Mesendoderm (in vitro differentiated cells): ENCODE results near the gene CCNH.
A peak's percentile ranks its signal among the peaks of the same experiment; 100 is the strongest.

Source experiments
- DNase-seq: peaks from one replicate; pipeline ENCODE4 v3.0.0; 2013
- H2AK5ac ChIP-seq: 2 replicates; pipeline ENCODE4 v1.6.1; 2013; ENCODE audit warnings: low read length, inconsistent platforms
- H2BK120ac ChIP-seq: 2 replicates; pipeline ENCODE4 v1.6.1; 2013; ENCODE audit warnings: low read depth, mild to moderate bottlenecking, low read length, moderate library complexity, mixed read lengths
- H2BK15ac ChIP-seq: replicated peaks from 2 replicates; pipeline ENCODE4 v1.6.1; 2013; ENCODE audit warnings: low read depth, mild to moderate bottlenecking, moderate library complexity
- H2BK5ac ChIP-seq: 2 replicates; pipeline ENCODE4 v1.6.1; 2013; ENCODE audit warnings: low read length, inconsistent platforms
- H3K18ac ChIP-seq: 2 replicates; pipeline ENCODE4 v1.6.1; 2013; ENCODE audit warnings: mild to moderate bottlenecking, low read length, mixed read lengths
- H3K23ac ChIP-seq: one replicate; pipeline ENCODE4 v1.6.1; 2013; ENCODE audit warnings: low read length
- H3K27ac ChIP-seq: 2 replicates; pipeline ENCODE4 v1.5.1; 2013; ENCODE audit warnings: low read depth, mild to moderate bottlenecking, inconsistent platforms, low read length, moderate library complexity
- H3K27me3 ChIP-seq: 2 replicates; pipeline ENCODE4 v1.6.1; 2013; ENCODE audit warnings: low read length, control low read depth, mild to moderate bottlenecking, inconsistent platforms; ENCODE audit not compliant: insufficient read depth, poor library complexity
- H3K36me3 ChIP-seq: 2 replicates; pipeline ENCODE4 v1.6.1; 2013; ENCODE audit warnings: low read length, inconsistent platforms; ENCODE audit not compliant: control insufficient read depth, insufficient read depth
- H3K4ac ChIP-seq: one replicate; pipeline ENCODE4 v1.6.1; 2013; ENCODE audit warnings: low read depth, mild to moderate bottlenecking, low read length, moderate library complexity
- H3K4me1 ChIP-seq: 2 replicates; pipeline ENCODE4 v1.6.1; 2013; ENCODE audit warnings: low read depth, low read length, inconsistent platforms; ENCODE audit not compliant: control insufficient read depth
- H3K4me2 ChIP-seq: 2 replicates; pipeline ENCODE4 v1.6.1; 2013; ENCODE audit warnings: low read length
- H3K4me3 ChIP-seq: 2 replicates; pipeline ENCODE4 v1.5.1; 2013; ENCODE audit warnings: mild to moderate bottlenecking, low read length
- H3K56ac ChIP-seq: one replicate; pipeline ENCODE4 v1.6.1; 2013; ENCODE audit warnings: low read length
- H3K79me1 ChIP-seq: 2 replicates; pipeline ENCODE4 v1.6.1; 2013; ENCODE audit warnings: low read length, inconsistent platforms
- H3K79me2 ChIP-seq: 2 replicates; pipeline ENCODE4 v1.6.1; 2013; ENCODE audit warnings: mild to moderate bottlenecking, low read length; ENCODE audit not compliant: control insufficient read depth, insufficient read depth
- H3K9ac ChIP-seq: 2 replicates; pipeline ENCODE4 v1.6.1; 2013; ENCODE audit warnings: low read length, inconsistent platforms
- H4K5ac ChIP-seq: one replicate; pipeline ENCODE4 v1.6.1; 2013; ENCODE audit warnings: low read length
- H4K8ac ChIP-seq: one replicate; pipeline ENCODE4 v1.6.1; 2013; ENCODE audit warnings: low read depth, mild to moderate bottlenecking, control low read depth, low read length, moderate library complexity
- WGBS: extraction: QIAGEN DNeasy Blood & Tissue Kit; methylation state at CpG from one replicate; pipeline ENCODE4 v1.1.7; 2013; ENCODE audit warnings: low lambda C conversion rate, missing lambda C conversion rate; ENCODE audit not compliant: insufficient coverage; ENCODE audit errors: extremely low coverage; 5-methylcytosine and 5-hydroxymethylcytosine counted together

The CCNH gene

GRCh38 chr5:87389296-87390034 lies 23.3 kb downstream of the CCNH start:
- no peaks in the 10 kb centered on the region for H3K79me1 ChIP-seq
- no peak overlapping the region for H3K18ac ChIP-seq
- H3K79me2 ChIP-seq, result no peaks in the 10 kb centered on the region
- H3K4me1 ChIP-seq, result no peaks in the 10 kb centered on the region
- H2BK15ac ChIP-seq, result no peak overlapping the region
- H3K4me3 ChIP-seq, result no peak overlapping the region
- no peak overlapping the region for H3K9ac ChIP-seq
- no peak overlapping the region for H3K4ac ChIP-seq
- WGBS, result no CpG with 5 or more reads among the region's 14 CpGs
- H3K36me3 ChIP-seq, result peaks cover 3% of the 10 kb centered on the region
- no peak overlapping the region for H3K27ac ChIP-seq
- DNase-seq, result no peak
- H4K5ac ChIP-seq, result no peak overlapping the region
- H3K27me3 ChIP-seq, result no peaks in the 10 kb centered on the region
- no peak overlapping the region for H3K23ac ChIP-seq
- no peak overlapping the region for H2BK120ac ChIP-seq
- H4K8ac ChIP-seq, result no peak overlapping the region
- no peak overlapping the region for H3K4me2 ChIP-seq
- no peak overlapping the region for H2AK5ac ChIP-seq
- no peak overlapping the region for H3K56ac ChIP-seq
- no peak overlapping the region for H2BK5ac ChIP-seq

GRCh38 chr5:87388129-87388528 lies 24.6 kb downstream of the CCNH start:
- Histone ChIP-seq H3K23ac (no peak overlapping the region), H3K27ac (no peak overlapping the region), H3K4me2 (no peak overlapping the region), H3K4me3 (no peak overlapping the region), H3K56ac (no peak overlapping the region), H3K79me1 (no peaks in the 10 kb centered on the region), H3K27me3 (no peaks in the 10 kb centered on the region), H3K79me2 (no peaks in the 10 kb centered on the region), H2BK5ac (no peak overlapping the region), H2BK120ac (no peak overlapping the region), H3K4ac (no peak overlapping the region), H3K9ac (no peak overlapping the region), H2AK5ac (no peak overlapping the region), H4K8ac (no peak overlapping the region), H3K36me3 (peaks cover 3% of the 10 kb centered on the region), H4K5ac (no peak overlapping the region), H3K18ac (no peak overlapping the region), H3K4me1 (no peaks in the 10 kb centered on the region), H2BK15ac (no peak overlapping the region)
- no peak for DNase-seq
- WGBS, result no CpG with 5 or more reads among the region's 2 CpGs

- no peak overlapping the region for H2BK120ac ChIP-seq
- H3K23ac ChIP-seq, result no peak overlapping the region
- H3K18ac ChIP-seq, result no peak overlapping the region
- DNase-seq, result peak; percentile 4
- no peak overlapping the region for H2BK15ac ChIP-seq
- no peak overlapping the region for H3K4me2 ChIP-seq
- H3K79me2 ChIP-seq, result no peaks in the 10 kb centered on the region
- no peak overlapping the region for H3K27ac ChIP-seq
- no peak overlapping the region for H3K9ac ChIP-seq
- no peak overlapping the region for H4K5ac ChIP-seq
- H3K4ac ChIP-seq, result no peak overlapping the region
- H3K56ac ChIP-seq, result no peak overlapping the region
- no peak overlapping the region for H2AK5ac ChIP-seq
- H3K36me3 ChIP-seq, result peaks cover 1% of the 10 kb centered on the region
- no peaks in the 10 kb centered on the region for H3K27me3 ChIP-seq
- no peak overlapping the region for H4K8ac ChIP-seq
- no peaks in the 10 kb centered on the region for H3K79me1 ChIP-seq
- H3K4me1 ChIP-seq, result no peaks in the 10 kb centered on the region
- no peak overlapping the region for H3K4me3 ChIP-seq
- no CpG with 5 or more reads among the region's 2 CpGs for WGBS
- H2BK5ac ChIP-seq, result no peak overlapping the region
These were observed 26.9 kb downstream of the CCNH start for GRCh38 chr5:87385802-87386201.

GRCh38 chr5:87383216-87383615 lies 29.5 kb downstream of the CCNH start:
- no peaks in the 10 kb centered on the region for H3K36me3 ChIP-seq
- H3K56ac ChIP-seq, result no peak overlapping the region
- no peak overlapping the region for H3K4me3 ChIP-seq
- no peak overlapping the region for H4K8ac ChIP-seq
- H2BK5ac ChIP-seq, result no peak overlapping the region
- no peaks in the 10 kb centered on the region for H3K4me1 ChIP-seq
- no peak overlapping the region for H3K23ac ChIP-seq
- no peaks in the 10 kb centered on the region for H3K79me2 ChIP-seq
- no peak overlapping the region for H3K9ac ChIP-seq
- no peak for DNase-seq
- no peaks in the 10 kb centered on the region for H3K27me3 ChIP-seq
- no peak overlapping the region for H3K4me2 ChIP-seq
- no peak overlapping the region for H3K27ac ChIP-seq
- no peak overlapping the region for H3K18ac ChIP-seq
- no peak overlapping the region for H2BK15ac ChIP-seq
- no peak overlapping the region for H3K4ac ChIP-seq
- H2BK120ac ChIP-seq, result no peak overlapping the region
- no peak overlapping the region for H4K5ac ChIP-seq
- no peaks in the 10 kb centered on the region for H3K79me1 ChIP-seq
- H2AK5ac ChIP-seq, result no peak overlapping the region
- no CpG with 5 or more reads among the region's 1 CpG for WGBS

GRCh38 chr5:87382224-87382623 lies 30.5 kb downstream of the CCNH start:
- no peak overlapping the region for H3K9ac ChIP-seq
- H3K23ac ChIP-seq, result no peak overlapping the region
- H4K8ac ChIP-seq, result no peak overlapping the region
- H3K27me3 ChIP-seq, result no peaks in the 10 kb centered on the region
- no peaks in the 10 kb centered on the region for H3K36me3 ChIP-seq
- no peak overlapping the region for H2BK120ac ChIP-seq
- H2BK15ac ChIP-seq, result no peak overlapping the region
- H3K4me1 ChIP-seq, result no peaks in the 10 kb centered on the region
- no peak overlapping the region for H2BK5ac ChIP-seq
- no peak overlapping the region for H3K4ac ChIP-seq
- WGBS, result no CpG with 5 or more reads among the region's 1 CpG
- H3K4me2 ChIP-seq, result no peak overlapping the region
- no peaks in the 10 kb centered on the region for H3K79me1 ChIP-seq
- no peak overlapping the region for H3K27ac ChIP-seq
- no peak overlapping the region for H2AK5ac ChIP-seq
- H3K79me2 ChIP-seq, result no peaks in the 10 kb centered on the region
- H3K18ac ChIP-seq, result no peak overlapping the region
- no peak overlapping the region for H3K56ac ChIP-seq
- H3K4me3 ChIP-seq, result no peak overlapping the region
- DNase-seq, result no peak
- no peak overlapping the region for H4K5ac ChIP-seq

- Histone ChIP-seq H3K9ac (no peak overlapping the region), H3K4me1 (no peaks in the 10 kb centered on the region), H2BK5ac (no peak overlapping the region), H3K79me1 (no peaks in the 10 kb centered on the region), H3K27me3 (no peaks in the 10 kb centered on the region), H2BK120ac (no peak overlapping the region), H4K8ac (no peak overlapping the region), H3K23ac (no peak overlapping the region), H3K56ac (no peak overlapping the region), H2AK5ac (no peak overlapping the region), H3K79me2 (no peaks in the 10 kb centered on the region), H4K5ac (no peak overlapping the region), H2BK15ac (no peak overlapping the region), H3K18ac (no peak overlapping the region), H3K4ac (no peak overlapping the region), H3K4me3 (no peak overlapping the region), H3K27ac (no peak overlapping the region), H3K4me2 (no peak overlapping the region), H3K36me3 (no peaks in the 10 kb centered on the region)
- WGBS, result no CpG with 5 or more reads among the region's 2 CpGs
- DNase-seq, result no peak
These were observed 40.0 kb downstream of the CCNH start for GRCh38 chr5:87372705-87373104.
